HepG2 (cell line): ENCODE data around the gene FKBP5. TPM values are rescaled to one million over a fixed set of nuclear protein-coding genes. Genes with fewer than 3 reads are reported as not detected.

Experiments
- ARNTL ChIP-seq: sonication (generic); formaldehyde crosslinking; IDR thresholded peaks from 2 replicates; pipeline ENCODE4 v1.4.0; 2020; ENCODE audit warnings: mild to moderate bottlenecking, missing genetic modification reagents
- KAT7 ChIP-seq: IDR thresholded peaks from 2 replicates; pipeline ENCODE4 v1.6.1; 2018; ENCODE audit warnings: borderline replicate concordance, missing compliant biosample characterization
- PAXIP1 ChIP-seq: sonication (generic); formaldehyde crosslinking; conservative IDR thresholded peaks from 2 replicates; pipeline ENCODE4 v1.4.0; 2020; ENCODE audit warnings: mild to moderate bottlenecking, missing genetic modification reagents, moderate library complexity
- PHF5A ChIP-seq: IDR thresholded peaks from one replicate; pipeline ENCODE4 v1.6.1; 2018; ENCODE audit warnings: low read depth, missing genetic modification reagents; ENCODE audit not compliant: unreplicated experiment
- SNAI1 ChIP-seq: sonication (generic); formaldehyde crosslinking; IDR thresholded peaks from 2 replicates; pipeline ENCODE4 v1.5.0; 2020; ENCODE audit warnings: mild to moderate bottlenecking, missing genetic modification reagents, borderline replicate concordance
- SRSF9 ChIP-seq: fragments of 200-400 bp; formaldehyde crosslinking; IDR thresholded peaks from 2 replicates; pipeline ENCODE4 v1.6.1; 2018; ENCODE audit warnings: borderline replicate concordance, mild to moderate bottlenecking, low read depth, low read length; ENCODE audit not compliant: insufficient read depth, poor library complexity, severe bottlenecking
- ZNF124 ChIP-seq: sonication (generic); formaldehyde crosslinking; IDR thresholded peaks from 2 replicates; pipeline ENCODE4 v1.4.0; 2020; ENCODE audit warnings: missing genetic modification reagents
- ZNF326 ChIP-seq: sonication (generic); formaldehyde crosslinking; IDR thresholded peaks from 2 replicates; pipeline ENCODE4 v1.4.0; 2020; ENCODE audit warnings: missing genetic modification reagents, borderline replicate concordance
- ZNF354B ChIP-seq: sonication (generic); formaldehyde crosslinking; IDR thresholded peaks from 2 replicates; pipeline ENCODE4 v1.8.0; 2022; ENCODE audit warnings: mild to moderate bottlenecking, missing genetic modification reagents
- ZNF557 ChIP-seq: sonication (generic); formaldehyde crosslinking; IDR thresholded peaks from 2 replicates; pipeline ENCODE4 v1.4.0; 2020; ENCODE audit warnings: missing genetic modification reagents
- ZNF678 ChIP-seq: sonication (generic); formaldehyde crosslinking; IDR thresholded peaks from 2 replicates; pipeline ENCODE4 v1.4.0; 2020; ENCODE audit warnings: mild to moderate bottlenecking, missing genetic modification reagents
- ZNF7 ChIP-seq: IDR thresholded peaks from 2 replicates; pipeline ENCODE4 v1.6.1; 2016; ENCODE audit warnings: missing biosample characterization, missing genetic modification reagents
- ZNF792 ChIP-seq: IDR thresholded peaks from 2 replicates; pipeline ENCODE4 v1.6.1; 2016
- ZNF841 ChIP-seq: sonication (generic); formaldehyde crosslinking; IDR thresholded peaks from 2 replicates; pipeline ENCODE4 v1.8.1; 2023; ENCODE audit warnings: missing genetic modification reagents, borderline replicate concordance
- polyA plus RNA-seq, 8 experiments: library from polyadenylated mRNA; depleted of rRNA in 3 of 8; stranded (reverse) in 7 of 8; unstranded in 1 of 8; fragments of >200 nt; fragmentation: Illumina TruSeq in 4 of 8; extraction: Trizol in 4 of 8; gene quantifications; 2 replicates each; pipeline versions ENCODE4 v1.2.1 to v1.2.3, GENCODE V29; 2011 to 2016; ENCODE audit warnings: low read depth in 4 of 8, missing spikeins in 1 of 8, mixed read lengths in 1 of 8; ENCODE audit not compliant: insufficient read depth in 1 of 8
- total RNA-seq, 5 experiments: library from RNA; depleted of rRNA; stranded (reverse); fragments of >200 nt; fragmentation: Illumina TruSeq; extraction: Trizol; gene quantifications; 2 replicates each; pipeline ENCODE4 v1.2.3, GENCODE V29; 2016; ENCODE audit warnings: low read depth in 1 of 5
- TF ChIP-seq, protein P1 (sequence below): sonication (generic); formaldehyde crosslinking; IDR thresholded peaks from 2 replicates; pipeline ENCODE4 v1.4.0; 2020; ENCODE audit warnings: missing genetic modification reagents, borderline replicate concordance
- TF ChIP-seq, protein P2 (sequence below): sonication (generic); formaldehyde crosslinking; IDR thresholded peaks from 2 replicates; pipeline ENCODE4 v1.8.1; 2023; ENCODE audit warnings: mild to moderate bottlenecking, moderate library complexity, missing genetic modification reagents
- TF ChIP-seq, protein P3 (sequence below): sonication (generic); formaldehyde crosslinking; IDR thresholded peaks from 2 replicates; pipeline ENCODE4 v1.8.0; 2022; ENCODE audit warnings: mild to moderate bottlenecking, missing genetic modification reagents, moderate library complexity
- TF ChIP-seq, protein P4 (sequence below): sonication (generic); IDR thresholded peaks from 2 replicates; pipeline ENCODE4 v1.6.1; 2016; ENCODE audit warnings: low read depth, borderline replicate concordance
- TF ChIP-seq, protein P5 (sequence below): sonication (generic); formaldehyde crosslinking; IDR thresholded peaks from 2 replicates; pipeline ENCODE4 v1.8.0; 2022; ENCODE audit warnings: missing genetic modification reagents, mild to moderate bottlenecking, inconsistent platforms, borderline replicate concordance

The FKBP5 gene
- total and polyA plus RNA-seq, 2 of the 13 experiments (the other 11 are each of a cell fraction or from before 2014, with no cell fraction given): 8.0 to 17.4 TPM

DNA sequence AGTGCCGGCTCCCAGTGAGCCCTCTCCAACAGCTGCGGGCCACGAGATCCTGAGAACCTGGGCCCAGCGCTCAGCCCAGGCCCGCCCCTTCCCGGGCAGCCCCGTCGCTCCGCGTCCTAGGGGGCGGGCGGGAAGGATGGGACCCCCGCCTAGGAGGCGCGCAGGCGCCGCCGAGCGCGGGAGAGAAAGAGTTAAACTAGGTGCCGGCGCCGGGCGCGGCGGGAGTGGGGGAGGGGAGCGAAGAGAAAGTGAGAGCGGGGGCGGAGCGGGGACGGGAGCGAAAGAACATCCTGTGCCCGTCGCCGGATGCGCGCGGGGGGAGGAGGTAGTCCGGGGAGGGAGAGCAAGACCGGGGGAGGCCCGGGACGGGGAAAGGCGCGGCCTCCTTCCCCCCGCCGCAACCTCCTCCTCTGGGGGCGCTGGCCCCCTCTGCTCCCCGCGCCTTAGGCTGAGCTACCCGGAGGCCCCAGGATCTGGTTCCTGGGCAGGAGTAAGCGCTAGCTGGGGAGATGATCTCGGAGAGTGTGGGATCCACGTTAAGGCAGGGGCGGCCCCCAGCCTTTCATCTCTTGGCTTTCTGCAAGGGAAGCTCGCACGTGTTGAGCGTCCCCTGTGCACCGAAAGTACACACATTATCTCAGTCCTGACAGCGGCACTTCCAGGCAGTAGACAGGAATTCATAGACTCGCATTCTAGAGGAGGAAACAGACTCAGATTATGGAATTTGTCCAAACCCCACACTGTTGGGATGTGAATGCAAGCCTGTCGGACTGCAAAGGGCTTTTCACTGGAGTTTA is 43.2 kb upstream of the FKBP5 start (continued):
- TF ChIP-seq, protein P1, sequence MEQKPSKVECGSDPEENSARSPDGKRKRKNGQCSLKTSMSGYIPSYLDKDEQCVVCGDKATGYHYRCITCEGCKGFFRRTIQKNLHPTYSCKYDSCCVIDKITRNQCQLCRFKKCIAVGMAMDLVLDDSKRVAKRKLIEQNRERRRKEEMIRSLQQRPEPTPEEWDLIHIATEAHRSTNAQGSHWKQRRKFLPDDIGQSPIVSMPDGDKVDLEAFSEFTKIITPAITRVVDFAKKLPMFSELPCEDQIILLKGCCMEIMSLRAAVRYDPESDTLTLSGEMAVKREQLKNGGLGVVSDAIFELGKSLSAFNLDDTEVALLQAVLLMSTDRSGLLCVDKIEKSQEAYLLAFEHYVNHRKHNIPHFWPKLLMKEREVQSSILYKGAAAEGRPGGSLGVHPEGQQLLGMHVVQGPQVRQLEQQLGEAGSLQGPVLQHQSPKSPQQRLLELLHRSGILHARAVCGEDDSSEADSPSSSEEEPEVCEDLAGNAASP (CRISPR knock-in tag): peak; percentile 64; the same call in 1 of the 2 replicates
- no peak for TF ChIP-seq ZNF354B (CRISPR knock-in tag)
- no peak for TF ChIP-seq ZNF326
- no peak; the same call in 1 of the 2 replicates for TF ChIP-seq SNAI1 (CRISPR knock-in tag)
- peak; percentile 86 for TF ChIP-seq ZNF557
- TF ChIP-seq, protein P2, sequence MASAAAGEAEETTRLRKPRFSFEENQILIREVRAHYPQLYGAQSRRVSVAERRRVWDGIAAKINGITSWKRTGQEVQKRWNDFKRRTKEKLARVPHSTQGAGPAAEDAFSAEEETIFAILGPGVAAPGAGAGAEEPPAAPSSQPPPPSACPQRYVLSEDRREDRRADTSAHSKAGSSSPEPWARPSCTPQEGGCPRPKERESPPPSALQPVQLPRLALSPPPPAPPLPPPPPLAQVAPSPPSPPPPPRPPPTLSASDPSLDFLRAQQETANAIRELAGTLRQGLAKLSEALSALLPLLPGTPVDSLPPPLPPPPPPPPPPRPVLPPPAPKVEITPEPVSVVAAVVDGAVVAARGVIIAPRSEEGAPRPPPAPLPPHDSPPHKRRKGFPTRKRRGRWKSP (CRISPR knock-in tag): peak; percentile 95
- TF ChIP-seq ZNF124 (CRISPR knock-in tag): 0 out of 2 replicates have a peak, but pooled peaks have one; percentile 18
- peak; percentile 92 for TF ChIP-seq PAXIP1 (CRISPR knock-in tag)
- peak; percentile 38; the same call in 1 of the 2 replicates for TF ChIP-seq ZNF7 (CRISPR knock-in tag)
- TF ChIP-seq ZNF841: no peak
- TF ChIP-seq, protein P3, sequence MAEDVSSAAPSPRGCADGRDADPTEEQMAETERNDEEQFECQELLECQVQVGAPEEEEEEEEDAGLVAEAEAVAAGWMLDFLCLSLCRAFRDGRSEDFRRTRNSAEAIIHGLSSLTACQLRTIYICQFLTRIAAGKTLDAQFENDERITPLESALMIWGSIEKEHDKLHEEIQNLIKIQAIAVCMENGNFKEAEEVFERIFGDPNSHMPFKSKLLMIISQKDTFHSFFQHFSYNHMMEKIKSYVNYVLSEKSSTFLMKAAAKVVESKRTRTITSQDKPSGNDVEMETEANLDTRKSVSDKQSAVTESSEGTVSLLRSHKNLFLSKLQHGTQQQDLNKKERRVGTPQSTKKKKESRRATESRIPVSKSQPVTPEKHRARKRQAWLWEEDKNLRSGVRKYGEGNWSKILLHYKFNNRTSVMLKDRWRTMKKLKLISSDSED (CRISPR knock-in tag): peak; percentile 78; the same call in 1 of the 2 replicates
- TF ChIP-seq ZNF792 (CRISPR knock-in tag): peak; percentile 92
- peak; percentile 51 for TF ChIP-seq PHF5A
- TF ChIP-seq, protein P4, sequence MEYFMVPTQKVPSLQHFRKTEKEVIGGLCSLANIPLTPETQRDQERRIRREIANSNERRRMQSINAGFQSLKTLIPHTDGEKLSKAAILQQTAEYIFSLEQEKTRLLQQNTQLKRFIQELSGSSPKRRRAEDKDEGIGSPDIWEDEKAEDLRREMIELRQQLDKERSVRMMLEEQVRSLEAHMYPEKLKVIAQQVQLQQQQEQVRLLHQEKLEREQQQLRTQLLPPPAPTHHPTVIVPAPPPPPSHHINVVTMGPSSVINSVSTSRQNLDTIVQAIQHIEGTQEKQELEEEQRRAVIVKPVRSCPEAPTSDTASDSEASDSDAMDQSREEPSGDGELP: no peak
- peak; percentile 44; the same call in 1 of the 2 replicates for TF ChIP-seq ARNTL (CRISPR knock-in tag)
- TF ChIP-seq ZNF678 (CRISPR knock-in tag): no peak; the same call in 1 of the 2 replicates
- TF ChIP-seq, protein P5, sequence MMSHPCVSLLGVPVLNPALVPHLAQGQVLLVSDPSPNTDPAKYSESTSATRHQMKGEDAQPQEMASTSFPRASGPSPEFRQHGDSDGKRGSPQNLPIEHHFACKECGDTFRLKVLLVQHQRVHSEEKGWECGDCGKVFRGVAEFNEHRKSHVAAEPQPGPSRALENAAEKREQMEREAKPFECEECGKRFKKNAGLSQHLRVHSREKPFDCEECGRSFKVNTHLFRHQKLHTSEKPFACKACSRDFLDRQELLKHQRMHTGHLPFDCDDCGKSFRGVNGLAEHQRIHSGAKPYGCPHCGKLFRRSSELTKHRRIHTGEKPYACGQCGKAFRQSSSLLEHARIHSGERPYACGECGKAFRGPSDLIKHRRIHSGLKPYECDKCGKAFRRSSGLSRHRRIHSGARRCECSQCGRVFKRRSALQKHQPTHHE (CRISPR knock-in tag): peak; percentile 44
- no peak for TF ChIP-seq SRSF9
- TF ChIP-seq KAT7 (CRISPR knock-in tag): 0 out of 2 replicates have a peak, but pooled peaks have one; percentile 29
